CD4-positive, alpha-beta T cell treated with Interferon alpha-2 for 1 hour (primary cell): Measurements from ENCODE around the gene ARHGEF4.
"Not testable (repeated sequence)": the region's sequence is repeated elsewhere in the genome, so short reads cannot be mapped to it uniquely, and the experiment has no call there.

Experiments used
- DNase-seq, 2 donors: peaks; one replicate each; pipeline ENCODE4 v3.0.0-alpha.2; 2020 to 2022

The ARHGEF4 gene

DNA sequence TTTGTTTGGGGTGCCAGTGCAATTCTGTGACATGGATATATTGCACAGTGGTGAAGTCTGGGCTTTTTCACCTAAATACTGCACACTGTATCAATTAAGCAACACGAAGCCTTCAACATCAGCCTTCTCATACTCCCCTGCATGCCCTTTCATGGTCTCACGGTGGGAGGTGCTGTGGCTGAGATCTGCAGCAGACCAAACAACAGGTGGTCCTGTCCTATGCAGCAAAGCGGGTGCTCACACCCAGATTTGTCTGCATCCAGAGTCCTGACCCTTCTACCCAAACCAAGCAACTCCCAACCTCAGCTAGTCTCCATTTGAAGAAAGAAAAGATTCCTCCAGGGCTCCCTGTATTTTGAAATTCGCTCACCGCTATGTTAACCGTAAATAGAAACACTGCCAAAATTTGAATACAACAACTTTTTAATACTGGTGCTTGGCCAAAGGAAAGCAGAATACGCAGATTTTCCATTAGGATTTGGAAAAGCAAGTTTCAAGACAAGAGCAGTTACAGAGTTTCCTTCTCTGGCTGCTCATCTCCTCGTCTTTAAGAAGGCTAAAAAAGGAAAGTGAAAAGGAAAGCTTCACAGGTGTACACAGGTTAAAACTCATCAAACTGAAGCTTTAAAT, 221.6 kb downstream of the ARHGEF4 start:
- DNase-seq = no peak

DNA sequence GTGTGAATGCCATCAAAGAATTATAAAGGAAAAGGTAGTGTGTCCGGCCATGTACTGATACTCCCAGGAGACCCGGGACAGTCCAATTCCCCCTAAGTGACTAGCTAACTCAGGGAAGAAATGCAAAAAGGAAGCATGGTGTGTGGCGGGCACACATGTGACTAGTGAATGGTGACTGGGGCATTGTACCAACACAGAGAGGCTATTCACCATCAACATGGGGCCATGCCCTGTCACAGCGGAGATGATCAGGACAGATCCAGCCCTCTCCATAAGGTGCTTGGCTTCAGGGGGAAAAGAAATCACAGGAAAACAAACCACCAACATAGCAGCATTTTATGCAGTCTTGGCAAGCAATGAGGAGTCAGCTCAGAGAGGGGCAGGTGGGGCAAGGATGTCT, 222.2 kb downstream of the ARHGEF4 start:
- no peak for DNase-seq

DNA sequence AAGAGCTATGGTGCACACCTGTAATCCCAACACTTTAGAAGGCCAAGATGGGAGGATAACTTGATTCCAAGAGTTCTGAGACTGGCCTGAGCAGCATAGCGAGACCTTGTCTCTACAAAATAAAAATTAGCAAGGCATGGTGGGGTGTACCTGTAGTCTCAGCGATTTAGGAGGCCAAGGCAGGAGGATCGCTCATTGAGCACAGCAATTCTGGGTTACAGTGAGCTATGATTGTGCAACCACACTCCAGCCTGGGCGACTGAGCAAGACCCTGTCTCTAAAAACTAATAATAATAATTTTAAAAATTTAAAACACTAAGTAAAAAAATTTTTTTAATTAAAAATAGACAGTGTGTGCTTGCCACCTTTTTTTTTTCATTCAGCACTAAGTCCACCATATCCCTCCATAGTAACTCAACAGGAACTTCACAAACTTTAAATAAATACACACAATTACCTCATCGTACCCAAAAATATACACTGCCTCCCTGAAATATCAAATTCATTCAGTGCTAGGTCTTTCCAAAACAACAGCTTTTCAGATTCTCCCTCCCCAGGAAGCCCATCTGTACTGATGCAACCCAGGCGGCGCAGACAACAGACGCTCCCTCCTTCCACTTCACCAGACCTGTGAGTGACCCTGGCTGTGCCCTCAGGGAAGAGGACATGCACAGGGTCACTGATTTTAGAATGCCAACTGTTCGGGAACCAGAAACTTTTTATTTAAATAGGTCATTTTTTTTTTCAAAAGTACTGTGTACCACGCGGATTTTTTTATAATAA, 227.0 kb downstream of the ARHGEF4 start:
- DNase-seq = no peak

DNA sequence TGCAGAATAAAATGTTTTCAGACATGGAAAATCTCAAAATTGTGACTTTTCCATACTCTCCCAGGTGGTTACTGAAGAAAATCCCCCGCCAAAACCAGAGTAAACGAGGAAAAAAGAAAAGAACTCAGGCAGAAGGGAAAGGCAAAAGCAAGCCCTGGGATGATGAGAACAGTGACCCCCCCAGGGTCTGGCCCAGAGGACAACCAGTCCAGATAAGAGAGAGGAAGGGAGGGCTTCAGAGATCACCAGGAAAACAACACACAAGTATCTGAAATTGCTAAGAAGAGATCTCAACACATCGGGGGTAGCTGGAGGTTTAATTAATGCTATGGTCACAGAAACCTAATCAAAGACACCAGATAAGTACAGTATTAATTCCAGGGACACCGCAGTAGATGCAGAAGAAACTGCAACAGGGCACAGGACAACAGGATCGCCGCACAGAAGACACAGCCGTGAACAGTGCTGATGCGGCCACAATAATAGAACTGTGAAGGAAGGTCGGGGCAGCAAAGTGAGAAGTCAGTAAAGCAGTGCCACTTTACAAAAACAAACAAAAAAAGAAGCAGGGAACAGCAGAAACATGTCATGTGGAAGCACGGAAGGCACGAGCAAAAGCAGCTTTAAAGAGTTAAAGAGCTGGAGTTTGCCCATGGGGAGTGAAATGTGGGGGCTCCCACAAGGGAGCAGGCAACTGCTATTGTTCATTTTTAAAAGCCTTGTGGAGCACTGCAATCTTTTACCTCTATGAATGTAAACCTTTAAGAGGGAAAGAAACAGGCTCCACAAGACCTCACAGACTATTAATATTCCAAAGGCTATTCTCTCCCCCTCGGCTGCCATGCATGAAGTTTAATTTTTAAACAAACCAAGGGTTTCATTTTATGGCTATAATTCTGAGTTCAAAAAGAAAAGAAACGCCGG, 228.1 kb downstream of the ARHGEF4 start:
- no peak for DNase-seq

DNA sequence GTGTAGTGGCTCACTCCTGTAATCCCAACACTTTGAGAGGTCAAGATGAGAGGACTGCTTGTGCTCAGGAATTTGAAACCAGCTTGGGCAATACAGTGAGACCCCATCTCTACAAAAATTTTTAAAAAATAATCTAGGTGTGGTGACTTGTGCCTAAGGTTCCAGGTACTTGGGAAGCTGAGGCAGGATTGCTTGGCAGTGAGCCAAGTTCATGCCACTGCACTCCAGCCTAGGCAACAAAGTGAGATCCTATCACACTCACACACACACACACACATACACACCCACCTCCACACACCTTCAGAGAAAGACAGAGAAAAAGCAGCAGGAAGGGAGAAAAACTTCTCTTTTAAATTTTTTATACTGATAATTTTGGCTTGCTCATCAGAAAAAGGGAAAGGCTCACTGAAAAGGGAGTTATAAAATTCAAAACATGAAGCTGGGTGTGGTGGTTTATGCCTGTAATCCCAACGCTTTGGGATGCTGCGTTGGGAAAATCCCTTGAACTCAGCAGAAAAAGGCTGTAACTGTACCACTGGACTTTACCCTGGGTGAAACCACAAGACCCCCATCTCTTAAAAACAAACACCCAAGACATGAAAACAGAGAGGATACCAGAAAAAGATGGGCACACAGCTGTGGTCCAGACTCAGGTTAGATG, 230.9 kb downstream of the ARHGEF4 start:
- DNase-seq = no peak

DNA sequence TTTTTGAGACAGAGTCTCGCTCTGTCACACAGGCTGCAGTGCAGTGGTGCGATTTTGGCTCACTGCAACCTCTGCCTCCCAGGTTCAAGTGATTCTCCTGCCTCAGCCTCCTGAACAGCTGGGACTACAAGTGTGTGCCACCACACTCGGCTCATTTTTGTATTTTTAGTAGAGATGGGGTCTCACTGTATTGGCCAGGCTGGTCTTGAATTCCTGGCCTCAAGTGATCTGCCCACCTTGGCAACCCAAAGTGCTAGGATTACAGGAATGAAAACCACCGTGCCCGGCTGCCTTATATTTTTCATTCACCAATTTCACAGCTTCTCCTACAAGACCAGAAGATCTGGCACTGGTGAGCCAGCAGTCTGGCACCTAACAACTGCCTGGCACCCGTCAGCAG, 231.5 kb downstream of the ARHGEF4 start:
- DNase-seq = not testable (repeated sequence)

DNA sequence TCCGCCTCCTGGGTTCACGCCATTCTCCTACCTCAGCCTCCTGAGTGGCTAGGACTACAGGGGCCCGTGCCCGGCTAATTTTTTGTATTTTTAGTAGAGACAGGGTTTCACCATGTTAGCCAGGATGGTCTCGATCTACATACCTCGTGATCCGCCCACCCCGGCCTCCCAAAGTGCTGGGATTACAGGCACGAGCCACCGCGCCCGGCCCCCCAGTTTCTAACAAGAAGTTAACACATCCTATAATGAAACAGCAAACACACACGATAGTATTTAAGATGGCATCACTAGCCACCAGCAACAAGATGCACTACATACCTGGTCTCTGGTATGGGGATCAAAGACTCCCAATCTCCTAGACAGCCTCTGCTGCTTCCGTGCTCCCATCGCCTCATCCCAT, 238.9 kb downstream of the ARHGEF4 start:
- not testable (repeated sequence) for DNase-seq

DNA sequence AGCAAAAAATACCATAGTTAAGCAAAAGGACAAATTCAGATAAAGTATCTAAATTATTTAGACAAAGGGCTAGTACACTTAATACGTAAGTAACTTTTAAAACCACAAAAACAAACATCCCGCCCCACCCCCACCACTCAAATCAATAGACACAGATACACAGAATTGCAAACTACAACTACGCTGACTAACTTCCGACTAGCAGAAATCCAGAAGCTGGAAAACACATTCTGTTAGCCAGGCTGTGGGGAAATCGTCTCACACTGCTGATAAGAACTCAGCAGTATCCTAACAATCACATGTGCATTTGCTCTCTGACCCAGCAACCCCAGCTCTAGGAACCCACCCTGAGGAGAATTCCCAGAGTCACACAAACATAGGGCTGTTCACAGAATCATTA, 240.0 kb downstream of the ARHGEF4 start:
- no peak for DNase-seq

DNA sequence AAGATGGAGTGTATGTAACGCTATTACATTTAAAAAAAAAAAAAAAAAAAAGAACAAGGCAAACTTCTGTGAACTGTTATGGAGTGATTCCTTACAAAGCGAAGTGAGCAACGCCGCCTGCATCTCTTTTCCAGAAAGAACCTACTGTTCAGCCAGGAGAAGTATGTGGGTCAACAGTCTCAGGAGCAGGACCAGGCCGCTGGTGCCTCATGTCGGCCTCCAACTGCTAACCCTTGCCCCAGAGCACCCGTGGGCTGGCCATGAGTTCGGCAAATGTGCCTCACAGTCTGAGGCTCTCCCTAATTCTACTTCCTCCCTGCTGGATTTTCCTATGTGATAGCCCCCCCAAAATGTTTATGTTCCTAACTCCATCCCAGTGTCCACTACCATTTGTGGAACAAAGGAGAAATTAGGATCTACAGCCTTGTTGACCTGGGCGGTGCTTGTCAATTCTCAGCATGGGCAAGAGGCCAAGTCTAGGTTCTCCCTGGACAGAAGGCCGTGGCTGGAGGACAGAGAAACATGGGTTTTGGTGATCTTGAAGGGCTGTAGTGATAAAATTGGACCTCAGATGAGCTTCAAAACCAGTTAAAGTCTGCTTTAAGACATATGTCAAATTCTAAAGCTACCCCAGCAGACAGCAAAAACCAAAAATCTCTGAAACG, 240.6 kb downstream of the ARHGEF4 start:
- DNase-seq = no peak

DNA sequence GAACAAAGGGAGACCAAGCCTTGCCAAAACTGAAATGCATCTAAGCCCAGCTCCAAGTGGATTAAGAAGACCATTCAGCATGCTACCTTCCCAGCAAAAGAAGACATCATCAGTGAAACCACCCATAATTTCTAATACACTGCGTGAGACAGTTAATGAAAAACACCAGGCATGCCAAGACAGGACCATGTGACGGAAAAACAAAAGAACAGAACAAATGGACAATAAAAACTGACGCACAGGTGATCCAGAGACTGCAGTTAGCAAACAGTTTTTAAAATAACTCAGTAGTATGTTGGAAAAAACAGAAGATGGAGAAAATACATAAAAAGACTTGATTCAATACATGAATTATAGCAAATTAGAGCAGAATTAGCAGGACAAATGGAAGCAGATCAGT, 241.3 kb downstream of the ARHGEF4 start:
- no peak for DNase-seq

DNA sequence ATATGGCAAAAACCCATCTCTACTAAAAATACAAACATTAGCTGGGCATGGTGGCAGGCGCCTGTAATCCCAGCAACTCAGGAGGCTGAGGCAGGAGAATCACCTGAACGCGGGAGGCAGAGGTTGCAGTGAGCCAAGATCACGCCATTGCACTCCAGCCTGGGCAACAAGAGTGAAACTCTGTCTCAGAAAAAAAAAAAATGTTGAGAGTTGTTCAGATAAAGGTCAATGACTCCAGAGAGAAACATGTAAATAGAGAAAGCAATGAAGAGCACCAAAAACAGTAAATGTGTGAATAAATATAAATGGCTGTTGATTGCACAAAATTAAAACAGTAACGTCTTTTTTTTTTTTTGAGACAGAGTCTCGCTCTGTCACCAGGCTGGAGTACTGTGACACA, 243.2 kb downstream of the ARHGEF4 start:
- not testable (repeated sequence) for DNase-seq

DNA sequence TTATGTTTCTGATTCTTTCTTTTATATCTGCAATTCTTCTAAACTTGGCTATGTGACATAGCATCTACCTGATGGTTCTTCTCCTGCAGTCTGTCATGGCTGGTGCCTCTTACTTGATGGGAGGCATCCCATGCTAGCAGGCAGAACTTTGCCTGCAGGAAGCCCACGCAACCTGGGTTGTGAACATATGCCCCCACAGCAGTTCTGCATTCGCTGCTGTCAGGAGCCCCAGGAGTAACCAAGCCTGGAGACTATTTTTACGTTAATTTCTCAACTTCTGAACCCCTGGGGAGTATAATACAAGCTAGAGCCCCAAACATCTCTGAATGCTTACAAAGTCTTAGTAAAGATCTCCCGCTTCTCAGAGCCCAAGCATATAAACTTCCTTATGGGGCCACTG, 244.5 kb downstream of the ARHGEF4 start:
- DNase-seq = no peak

DNA sequence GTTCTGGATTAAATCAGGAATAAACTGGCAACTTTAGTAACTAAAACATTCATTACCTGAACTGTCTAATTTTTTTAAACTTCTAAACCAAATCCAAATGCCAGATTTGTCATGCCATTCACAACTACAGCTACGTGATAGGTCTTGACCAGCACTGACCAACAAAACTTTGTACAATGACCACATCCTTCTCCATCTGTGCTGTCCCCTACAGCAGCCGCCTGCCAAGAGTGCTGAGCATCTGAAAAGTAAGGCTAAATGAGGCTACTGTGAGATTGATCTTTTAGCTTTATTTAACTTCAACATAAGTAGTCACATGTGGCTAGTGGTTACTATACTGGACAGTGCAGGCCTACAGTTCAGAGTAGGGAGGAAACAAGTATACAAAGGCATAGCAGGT, 248.9 kb downstream of the ARHGEF4 start:
- no peak for DNase-seq

DNA sequence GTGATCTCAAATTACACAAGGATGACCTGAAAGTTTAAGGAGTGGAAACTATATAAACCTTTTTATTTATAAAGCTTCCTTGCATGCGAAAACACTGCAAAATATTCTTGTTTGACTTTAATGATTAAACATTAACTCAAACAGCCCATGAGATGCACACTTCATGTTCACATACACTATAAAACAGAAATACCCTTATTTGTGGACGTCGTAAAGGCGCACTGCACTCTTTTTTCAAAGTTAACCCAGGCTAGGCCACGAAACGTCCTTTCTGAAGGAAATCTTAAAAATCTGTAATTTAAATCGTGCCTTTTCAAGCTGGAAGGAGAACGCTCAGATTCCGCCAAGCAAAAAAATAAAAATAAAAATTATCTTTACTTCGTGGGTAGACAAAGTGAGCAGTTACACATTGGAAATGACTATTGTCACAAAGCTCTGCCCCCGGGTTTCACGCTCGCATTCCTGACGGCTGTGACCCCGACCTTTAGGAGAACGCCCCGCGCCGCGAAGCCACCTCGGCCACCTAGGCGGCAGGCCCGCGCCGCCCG, 255.8 kb downstream of the ARHGEF4 start:
- DNase-seq = no peak

DNA sequence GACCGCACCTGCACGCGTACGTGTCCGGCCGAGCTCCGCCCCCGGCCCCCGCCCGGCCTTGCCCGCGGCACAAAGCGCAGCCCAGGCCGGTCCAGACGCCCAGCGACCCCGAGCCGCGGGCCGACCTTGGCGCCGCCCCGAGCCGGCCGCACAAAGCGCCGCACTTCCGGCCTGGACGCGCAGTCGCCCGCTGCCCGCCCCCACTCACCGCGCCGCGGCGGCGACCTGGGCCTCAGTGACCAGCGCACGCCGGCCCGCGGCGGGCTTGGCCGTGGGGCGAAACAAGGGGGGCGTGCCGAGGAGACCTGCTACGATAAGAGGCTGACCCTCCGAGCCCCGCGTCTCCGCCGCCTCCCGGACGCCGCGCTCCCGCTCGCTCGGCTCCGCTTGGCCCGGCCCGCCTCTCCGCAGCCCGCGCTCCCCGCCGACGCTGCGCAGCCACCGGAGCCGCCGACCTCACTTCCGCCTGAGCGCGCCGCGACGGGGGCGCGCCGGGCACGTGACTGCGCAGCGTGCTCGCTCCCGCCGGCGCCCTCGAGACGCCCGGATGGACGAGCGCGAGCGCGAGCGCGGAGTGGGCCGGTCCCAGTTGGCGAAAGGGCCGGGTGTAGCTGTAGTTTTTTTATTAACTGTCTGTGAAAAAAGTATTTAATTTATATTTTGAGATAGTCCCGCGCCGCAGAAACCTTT, 256.4 kb downstream of the ARHGEF4 start, which contains the start of gene FAM168B:
FAM168B (minus strand) TSS at position 455 of the 690 bp plus-strand sequence. CDS start 10,814 bp downstream, outside the sequence.
- DNase-seq = peak; percentile 86 to 92

DNA sequence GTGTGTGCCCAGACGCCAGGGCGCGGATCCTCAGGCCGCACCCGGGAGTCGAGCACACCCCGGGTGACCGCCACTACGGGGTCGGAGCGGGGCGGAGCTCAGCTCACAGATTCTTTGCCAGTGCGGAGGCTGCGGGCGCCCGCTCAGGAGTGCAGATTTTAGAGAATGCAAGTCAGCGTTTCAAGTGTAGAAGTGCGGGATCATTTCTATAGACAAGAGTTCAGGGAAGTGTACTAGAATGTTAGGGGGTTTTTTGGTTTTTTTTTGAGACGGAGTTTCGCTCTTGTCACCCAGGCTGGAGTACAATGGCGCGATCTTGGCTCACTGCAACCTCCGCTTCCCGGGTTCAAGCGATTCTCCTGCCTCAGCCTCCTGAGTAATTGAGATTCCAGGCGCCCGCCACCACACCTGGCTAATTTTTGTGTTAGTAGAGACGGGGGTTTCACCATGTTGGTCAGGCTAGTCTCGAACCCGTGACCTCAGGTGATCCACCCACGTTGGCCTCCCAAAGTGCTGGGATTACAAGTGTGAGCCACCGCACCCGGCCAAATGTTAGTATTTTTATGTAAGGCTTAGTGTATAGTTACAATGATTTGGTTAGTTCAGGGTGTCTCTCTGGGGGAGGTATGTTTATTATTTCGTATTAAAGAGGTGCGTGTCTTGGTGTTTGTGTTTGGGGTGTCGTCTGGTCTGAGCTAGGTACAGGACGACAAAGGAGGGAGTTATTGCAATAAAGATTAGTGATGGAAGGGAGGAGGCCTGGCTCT, 257.2 kb downstream of the ARHGEF4 start:
- DNase-seq = no peak

DNA sequence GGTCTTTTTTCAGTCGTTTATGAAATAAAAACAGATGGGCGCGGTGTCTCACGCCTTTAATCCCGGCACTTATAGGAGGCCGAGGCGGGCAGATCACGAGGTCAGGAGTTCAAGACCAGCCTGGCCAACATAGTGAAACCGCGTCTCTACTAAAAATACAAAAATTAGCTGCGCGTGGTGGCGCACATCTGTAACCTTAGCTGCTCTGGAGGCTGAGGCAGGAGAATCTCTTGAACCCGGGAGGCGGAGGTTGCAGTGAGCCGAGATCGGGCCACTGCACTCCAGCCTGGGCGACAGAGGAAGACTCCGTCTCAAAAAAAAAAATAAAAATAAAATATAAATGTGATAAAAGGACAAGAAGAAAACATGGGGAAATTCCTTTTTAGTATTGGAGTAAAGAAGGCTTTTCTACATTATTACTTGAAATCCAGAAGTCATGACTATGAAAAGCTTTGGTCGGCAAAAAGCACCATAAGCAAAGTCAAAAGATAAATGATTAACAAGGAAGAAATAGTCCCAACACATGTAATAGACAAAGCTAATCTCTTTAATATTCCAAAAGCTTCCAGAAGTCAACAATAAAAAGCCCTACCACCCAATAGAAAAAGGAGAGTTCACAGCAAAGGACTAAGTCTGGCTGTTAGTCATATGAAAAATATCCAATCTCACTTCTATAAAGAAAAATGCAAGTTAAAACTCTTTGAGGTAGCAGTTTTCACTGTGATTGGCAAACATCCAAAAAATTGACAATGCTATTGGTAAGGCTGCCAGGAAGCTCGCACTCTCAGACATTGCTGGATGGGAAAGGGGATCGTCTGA, 258.0 kb downstream of the ARHGEF4 start:
- DNase-seq = no peak
